NB4 (cell line): ENCODE results near the gene P2RY4.

Experiments
- CTCF ChIP-seq: IDR thresholded peaks from one replicate; pipeline ENCODE4 v1.5.1; 2012; ENCODE audit warnings: low read depth, low read length
- MAX ChIP-seq: IDR thresholded peaks from 2 replicates; pipeline ENCODE4 v1.6.1; 2011; ENCODE audit warnings: low read depth, low read length
- MYC ChIP-seq: IDR thresholded peaks from 2 replicates; pipeline ENCODE4 v1.6.1; 2011; ENCODE audit warnings: low read depth, low read length
- POLR2A ChIP-seq: IDR thresholded peaks from 2 replicates; pipeline ENCODE4 v1.6.1; 2011; ENCODE audit warnings: mild to moderate bottlenecking; ENCODE audit not compliant: insufficient read length; ENCODE audit errors: extremely low read depth

GRCh38 chrX:70252491-70252890 is 7.5 kb downstream of the P2RY4 start:
- no peak for TF ChIP-seq CTCF
- no peak for TF ChIP-seq POLR2A
- no peak for TF ChIP-seq MYC
- no peak for TF ChIP-seq MAX
